ENCODE results near the gene BTBD3. TPM values are rescaled to one million over a fixed set of nuclear protein-coding genes. Genes with fewer than 3 reads are reported as not detected.

Gene BTBD3
- total and polyA plus RNA-seq, 5 experiments from 2014 or later: 0.07 to 1.4 (median 0.86) TPM

GRCh38 chr20:11921321-11921720 is 3.6 kb downstream of the BTBD3 start:
- Mint-ChIP-seq H3K4me1 (peaks cover 3 to 18% (median 11%) of the 10 kb centered on the region in 4 donors), H3K36me3 (no peaks in the 10 kb centered on the region), H3K9me3 (no peaks in the 10 kb centered on the region), H3K4me3 (no peak overlapping the region), H3K27me3 (no peaks in the 10 kb centered on the region), H3K27ac (no peak overlapping the region)
- no peak for DNase-seq
- no peak for ATAC-seq
- POLR2A ChIA-PET: no interaction called here

DNA sequence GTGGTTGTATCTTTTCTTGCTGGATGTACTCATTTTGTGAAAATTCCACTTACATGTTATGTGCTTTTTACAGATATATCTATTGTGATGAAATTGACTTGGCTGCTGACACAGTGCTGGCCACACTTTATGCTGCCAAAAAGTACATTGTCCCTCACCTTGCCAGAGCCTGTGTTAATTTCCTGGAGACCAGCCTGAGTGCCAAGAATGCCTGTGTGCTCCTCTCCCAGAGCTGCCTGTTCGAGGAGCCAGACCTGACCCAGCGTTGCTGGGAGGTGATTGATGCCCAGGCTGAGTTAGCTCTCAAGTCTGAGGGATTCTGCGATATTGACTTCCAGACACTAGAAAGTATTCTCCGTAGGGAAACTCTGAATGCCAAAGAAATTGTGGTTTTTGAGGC is 4.9 kb downstream of the BTBD3 start:
- ATAC-seq (no peak), DNase-seq (no peak)

GRCh38 chr20:11924923-11925322 is 7.2 kb downstream of the BTBD3 start:
- ATAC-seq (no peak), DNase-seq (no peak)
- Mint-ChIP-seq H3K27me3 (no peaks in the 10 kb centered on the region), H3K4me1 (peaks cover 0 to 2% (median 0%) of the 10 kb centered on the region in 4 donors), H3K36me3 (no peaks in the 10 kb centered on the region), H3K27ac (no peak overlapping the region), H3K9me3 (peaks cover 0 to 2% (median 0%) of the 10 kb centered on the region in 9 donors), H3K4me3 (no peak overlapping the region)
- POLR2A ChIA-PET: no interaction called here

More for the DNA sequence above, 4.9 kb downstream of the BTBD3 start:
- peaks cover 3 to 17% (median 9%) of the 10 kb centered on the region in 4 donors for H3K4me1 Mint-ChIP-seq
- no peak overlapping the region for H3K27ac Mint-ChIP-seq
- POLR2A ChIA-PET: no interaction called here
- no peaks in the 10 kb centered on the region for H3K9me3 Mint-ChIP-seq
- no peaks in the 10 kb centered on the region for H3K36me3 Mint-ChIP-seq
- H3K4me3 Mint-ChIP-seq: no peak overlapping the region
- no peaks in the 10 kb centered on the region for H3K27me3 Mint-ChIP-seq

GRCh38 chr20:11926292-11926998 is 8.8 kb downstream of the BTBD3 start:
- ATAC-seq (no peak), DNase-seq (no peak)
- Mint-ChIP-seq H3K4me1 (peaks cover 0 to 2% (median 0%) of the 10 kb centered on the region in 4 donors), H3K27me3 (no peaks in the 10 kb centered on the region), H3K4me3 (no peak overlapping the region), H3K27ac (no peak overlapping the region), H3K36me3 (no peaks in the 10 kb centered on the region), H3K9me3 (peaks cover 0 to 2% (median 0%) of the 10 kb centered on the region in 9 donors)
- POLR2A ChIA-PET: no interaction called here

- Mint-ChIP-seq H3K36me3 (no peaks in the 10 kb centered on the region), H3K27ac (no peak overlapping the region), H3K4me1 (peaks cover 0 to 2% (median 0%) of the 10 kb centered on the region in 4 donors), H3K4me3 (no peak overlapping the region), H3K27me3 (no peaks in the 10 kb centered on the region), H3K9me3 (peaks cover 0 to 2% (median 0%) of the 10 kb centered on the region in 9 donors)
- DNase-seq: no peak
- ATAC-seq: no peak
- POLR2A ChIA-PET: no interaction called here
Observed at GRCh38 chr20:11929947-11930346, 12.3 kb downstream of the BTBD3 start.

GRCh38 chr20:11935212-11936154 is 17.8 kb downstream of the BTBD3 start:
- no peak for DNase-seq
- no peak overlapping the region for H3K4me3 Mint-ChIP-seq
- no peaks in the 10 kb centered on the region for H3K4me1 Mint-ChIP-seq
- POLR2A ChIA-PET: interaction anchor here (0.7 kb wide), 1 partner anchor 45 kb away, joined by 4 read pairs; no protein-coding TSS in a partner anchor
- peaks cover 0 to 2% (median 0%) of the 10 kb centered on the region in 9 donors for H3K9me3 Mint-ChIP-seq
- H3K36me3 Mint-ChIP-seq: no peaks in the 10 kb centered on the region
- ATAC-seq: no peak
- H3K27ac Mint-ChIP-seq: no peak overlapping the region
- H3K27me3 Mint-ChIP-seq: no peaks in the 10 kb centered on the region

DNA sequence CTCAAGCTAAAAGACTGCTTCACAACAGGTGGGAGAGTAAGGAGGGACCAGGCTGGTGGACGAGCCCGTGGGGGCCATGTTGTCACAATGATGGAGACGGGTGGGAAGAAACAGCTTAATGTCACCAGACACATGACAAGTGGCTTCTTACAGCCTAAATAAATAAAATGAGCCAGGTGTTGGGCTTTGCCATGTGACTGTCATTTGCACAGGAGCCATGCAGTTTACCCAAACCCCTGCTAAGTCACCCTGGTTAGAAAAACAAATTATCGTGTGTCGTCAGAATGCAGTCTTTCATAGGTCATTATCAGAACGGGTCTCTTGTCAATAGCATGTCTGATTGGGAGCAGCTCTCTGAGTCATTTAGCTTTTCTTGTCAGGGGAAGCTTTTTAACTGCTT is 18.5 kb downstream of the BTBD3 start:
- peaks cover 0 to 2% (median 0%) of the 10 kb centered on the region in 9 donors for H3K9me3 Mint-ChIP-seq
- H3K27me3 Mint-ChIP-seq: no peaks in the 10 kb centered on the region
- no peaks in the 10 kb centered on the region for H3K36me3 Mint-ChIP-seq
- no peak for DNase-seq
- POLR2A ChIA-PET: no interaction called here
- ATAC-seq: no peak
- H3K4me1 Mint-ChIP-seq: no peaks in the 10 kb centered on the region
- no peak overlapping the region for H3K4me3 Mint-ChIP-seq
- H3K27ac Mint-ChIP-seq: no peak overlapping the region

DNA sequence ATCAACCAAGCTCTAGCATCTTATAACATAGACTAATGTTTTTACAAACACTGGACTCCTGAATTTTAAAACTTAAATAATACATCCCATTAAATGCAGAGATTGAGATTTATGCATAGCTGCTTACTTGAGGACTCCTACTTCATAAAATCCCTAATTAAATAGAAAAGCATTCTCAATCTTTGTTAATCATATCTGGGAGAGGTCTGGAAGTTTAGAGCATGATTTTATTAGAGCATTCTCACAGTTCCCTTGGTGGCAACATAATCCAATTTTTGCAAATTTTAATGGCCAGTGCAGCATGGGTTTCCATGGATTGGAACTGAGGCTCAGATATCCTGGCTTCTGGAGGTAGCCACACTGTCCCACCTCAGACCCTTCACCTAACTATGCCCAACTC is 19.5 kb downstream of the BTBD3 start:
- POLR2A ChIA-PET: no interaction called here
- Mint-ChIP-seq H3K36me3 (no peaks in the 10 kb centered on the region), H3K27me3 (no peaks in the 10 kb centered on the region), H3K9me3 (peaks cover 0 to 2% (median 0%) of the 10 kb centered on the region in 9 donors), H3K27ac (no peak overlapping the region), H3K4me3 (no peak overlapping the region), H3K4me1 (no peaks in the 10 kb centered on the region)
- no peak for DNase-seq
- ATAC-seq: no peak

- no peak for DNase-seq
- H3K36me3 Mint-ChIP-seq: no peaks in the 10 kb centered on the region
Observed at GRCh38 chr20:11941593-11942246, 24.0 kb downstream of the BTBD3 start.

GRCh38 chr20:11943778-11944177 is 26.1 kb downstream of the BTBD3 start:
- ATAC-seq: no peak
- no peaks in the 10 kb centered on the region for H3K9me3 Mint-ChIP-seq
- no peaks in the 10 kb centered on the region for H3K27me3 Mint-ChIP-seq
- no peak for DNase-seq
- no peak overlapping the region for H3K4me3 Mint-ChIP-seq
- H3K36me3 Mint-ChIP-seq: no peaks in the 10 kb centered on the region
- H3K27ac Mint-ChIP-seq: no peak overlapping the region
- no peaks in the 10 kb centered on the region for H3K4me1 Mint-ChIP-seq
- POLR2A ChIA-PET: interaction anchor here (0.7 kb wide), 1 partner anchor 1725 kb away, joined by 9 read pairs; no protein-coding TSS in a partner anchor

More at GRCh38 chr20:11941593-11942246, 24.0 kb downstream of the BTBD3 start:
- Mint-ChIP-seq H3K27me3 (no peaks in the 10 kb centered on the region), H3K4me1 (no peaks in the 10 kb centered on the region), H3K4me3 (no peak overlapping the region), H3K27ac (no peak overlapping the region), H3K9me3 (no peaks in the 10 kb centered on the region)
- no peak for ATAC-seq
- POLR2A ChIA-PET: no interaction called here

DNA sequence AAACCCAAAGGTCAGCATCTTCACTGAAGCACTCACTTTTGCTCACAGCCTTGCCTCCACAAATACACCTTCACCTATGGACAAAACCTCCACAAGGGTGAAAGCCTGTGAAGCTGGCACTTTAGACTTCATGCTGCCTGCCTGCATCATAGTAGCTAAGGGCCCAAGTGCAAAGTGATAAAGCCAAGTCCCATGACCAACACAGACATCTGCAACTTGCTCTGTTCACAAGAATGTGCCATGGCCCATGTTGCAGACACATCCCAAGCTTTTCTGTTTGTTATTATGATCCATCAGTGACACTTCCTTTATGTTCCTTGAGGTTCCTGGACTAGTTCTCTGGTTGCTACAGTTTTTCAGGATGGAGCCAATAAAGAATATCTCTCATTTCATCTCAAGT is 31.1 kb downstream of the BTBD3 start:
- DNase-seq (no peak), ATAC-seq (no peak)
- no peak overlapping the region for H3K4me3 Mint-ChIP-seq
- H3K4me1 Mint-ChIP-seq: no peaks in the 10 kb centered on the region
- H3K27ac Mint-ChIP-seq: no peak overlapping the region
- H3K27me3 Mint-ChIP-seq: no peaks in the 10 kb centered on the region
- H3K36me3 Mint-ChIP-seq: no peaks in the 10 kb centered on the region
- POLR2A ChIA-PET: no interaction called here
- peaks cover 0 to 3% (median 0%) of the 10 kb centered on the region in 9 donors for H3K9me3 Mint-ChIP-seq

DNA sequence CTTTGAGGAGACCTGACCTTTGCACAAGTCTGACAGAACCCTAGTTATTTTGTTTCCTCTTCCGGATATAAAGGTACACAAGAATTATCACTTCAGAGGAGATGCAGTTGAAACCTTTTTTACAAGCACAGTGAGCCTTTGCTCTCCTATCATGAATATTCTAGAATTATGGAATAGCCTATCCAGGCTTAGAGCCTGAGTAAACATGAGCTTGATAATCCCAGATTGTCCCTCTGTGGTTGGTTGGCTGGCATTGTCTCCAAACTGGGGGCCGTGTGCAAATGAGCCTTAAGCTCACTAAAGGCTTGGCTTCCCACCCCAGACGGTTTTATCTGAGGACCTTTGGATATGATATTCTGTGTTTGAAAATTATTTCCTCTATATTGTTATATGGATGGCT is 32.0 kb downstream of the BTBD3 start:
- no peak overlapping the region for H3K27ac Mint-ChIP-seq
- H3K4me1 Mint-ChIP-seq: no peaks in the 10 kb centered on the region
- no peak overlapping the region for H3K4me3 Mint-ChIP-seq
- H3K27me3 Mint-ChIP-seq: peaks cover 0 to 4% (median 0%) of the 10 kb centered on the region in 5 donors
- ATAC-seq: no peak
- H3K36me3 Mint-ChIP-seq: no peaks in the 10 kb centered on the region
- peaks cover 0 to 11% (median 0%) of the 10 kb centered on the region in 9 donors for H3K9me3 Mint-ChIP-seq
- DNase-seq: no peak
- POLR2A ChIA-PET: no interaction called here

DNA sequence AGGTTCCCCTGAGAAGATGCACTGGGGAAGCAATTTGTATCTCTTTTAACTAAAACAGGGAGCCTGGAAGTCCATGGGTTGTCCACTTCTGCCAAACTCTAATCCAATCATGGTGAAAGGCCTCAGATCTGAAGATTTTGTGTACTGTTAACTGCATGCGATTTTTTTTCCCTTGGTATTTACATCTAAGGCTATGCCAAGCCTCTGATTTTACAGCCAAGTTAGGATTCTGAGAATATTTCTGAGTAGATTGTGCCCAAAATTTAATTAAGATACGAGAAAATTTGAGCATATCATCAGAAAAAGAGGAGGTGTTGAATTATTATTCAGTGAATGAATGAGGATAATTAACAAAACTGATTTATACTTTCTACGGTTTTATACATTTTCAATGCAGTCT is 34.0 kb downstream of the BTBD3 start:
- Mint-ChIP-seq H3K27me3 (peaks cover 0 to 7% (median 0%) of the 10 kb centered on the region in 5 donors), H3K27ac (no peak overlapping the region), H3K9me3 (peaks cover 0 to 14% (median 0%) of the 10 kb centered on the region in 9 donors), H3K4me3 (no peak overlapping the region), H3K4me1 (no peaks in the 10 kb centered on the region), H3K36me3 (no peaks in the 10 kb centered on the region)
- POLR2A ChIA-PET: no interaction called here
- no peak for DNase-seq
- no peak for ATAC-seq
